Measurements from ENCODE around the gene SRSF6. TPM values are rescaled to one million over a fixed set of nuclear protein-coding genes. Genes with fewer than 3 reads are reported as not detected.

SRSF6 gene
- polyA plus RNA-seq, 1 donor from 2014 or later = 225 TPM

DNA sequence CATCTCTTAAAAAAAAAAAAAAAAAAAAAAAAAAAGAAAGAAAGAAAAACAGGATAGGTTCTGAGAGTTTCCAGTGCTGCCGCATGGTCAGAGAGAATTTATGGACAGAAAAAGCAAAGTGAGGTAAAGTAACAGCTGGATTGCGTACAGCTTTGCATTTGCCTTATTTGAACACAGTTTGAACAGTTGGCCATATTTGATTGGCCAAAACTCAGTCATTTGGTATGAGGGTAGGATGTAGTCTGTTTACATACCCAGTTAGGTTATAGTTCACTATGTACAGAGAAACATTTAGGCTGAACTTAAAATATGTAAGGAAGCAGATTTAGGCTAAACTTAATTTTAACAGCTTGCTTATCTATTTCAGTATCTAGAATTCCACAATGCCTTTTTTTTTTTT is 32.3 kb downstream of the SRSF6 start:
- no peak overlapping the region for H3K4me2 ChIP-seq (ENCODE audit: low read length)
- H3K36me3 ChIP-seq (ENCODE audit: insufficient read depth, low read length) = no peaks in the 10 kb centered on the region
- H3K9ac ChIP-seq (ENCODE audit: low read length) = no peak overlapping the region
- no peaks in the 10 kb centered on the region for H3K9me2 ChIP-seq (ENCODE audit: insufficient read depth, low read length)
- TF ChIP-seq EP300 (conservative IDR thresholded peaks at IDR 0.05; ENCODE audit: poor library complexity, severe bottlenecking) (no peak), RAD21 (conservative IDR thresholded peaks at IDR 0.05) (no peak), MXI1 (conservative IDR thresholded peaks at IDR 0.05; ENCODE audit: poor library complexity, severe bottlenecking) (no peak), POLR2AphosphoS5 (IDR thresholded peaks at IDR 0.05) (no peak), TAF1 (IDR thresholded peaks at IDR 0.05; ENCODE audit: low read depth) (no peak), SMC3 (conservative IDR thresholded peaks at IDR 0.05; ENCODE audit: poor library complexity) (no peak), EZH2 (IDR thresholded peaks at IDR 0.05; ENCODE audit: borderline replicate concordance, insufficient read depth, low read length, poor library complexity, severe bottlenecking) (no peak)
- TF ChIP-seq, protein P1, sequence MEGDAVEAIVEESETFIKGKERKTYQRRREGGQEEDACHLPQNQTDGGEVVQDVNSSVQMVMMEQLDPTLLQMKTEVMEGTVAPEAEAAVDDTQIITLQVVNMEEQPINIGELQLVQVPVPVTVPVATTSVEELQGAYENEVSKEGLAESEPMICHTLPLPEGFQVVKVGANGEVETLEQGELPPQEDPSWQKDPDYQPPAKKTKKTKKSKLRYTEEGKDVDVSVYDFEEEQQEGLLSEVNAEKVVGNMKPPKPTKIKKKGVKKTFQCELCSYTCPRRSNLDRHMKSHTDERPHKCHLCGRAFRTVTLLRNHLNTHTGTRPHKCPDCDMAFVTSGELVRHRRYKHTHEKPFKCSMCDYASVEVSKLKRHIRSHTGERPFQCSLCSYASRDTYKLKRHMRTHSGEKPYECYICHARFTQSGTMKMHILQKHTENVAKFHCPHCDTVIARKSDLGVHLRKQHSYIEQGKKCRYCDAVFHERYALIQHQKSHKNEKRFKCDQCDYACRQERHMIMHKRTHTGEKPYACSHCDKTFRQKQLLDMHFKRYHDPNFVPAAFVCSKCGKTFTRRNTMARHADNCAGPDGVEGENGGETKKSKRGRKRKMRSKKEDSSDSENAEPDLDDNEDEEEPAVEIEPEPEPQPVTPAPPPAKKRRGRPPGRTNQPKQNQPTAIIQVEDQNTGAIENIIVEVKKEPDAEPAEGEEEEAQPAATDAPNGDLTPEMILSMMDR (IDR thresholded peaks at IDR 0.05; ENCODE audit: poor library complexity, severe bottlenecking) = no peak
- TF ChIP-seq, protein P2, sequence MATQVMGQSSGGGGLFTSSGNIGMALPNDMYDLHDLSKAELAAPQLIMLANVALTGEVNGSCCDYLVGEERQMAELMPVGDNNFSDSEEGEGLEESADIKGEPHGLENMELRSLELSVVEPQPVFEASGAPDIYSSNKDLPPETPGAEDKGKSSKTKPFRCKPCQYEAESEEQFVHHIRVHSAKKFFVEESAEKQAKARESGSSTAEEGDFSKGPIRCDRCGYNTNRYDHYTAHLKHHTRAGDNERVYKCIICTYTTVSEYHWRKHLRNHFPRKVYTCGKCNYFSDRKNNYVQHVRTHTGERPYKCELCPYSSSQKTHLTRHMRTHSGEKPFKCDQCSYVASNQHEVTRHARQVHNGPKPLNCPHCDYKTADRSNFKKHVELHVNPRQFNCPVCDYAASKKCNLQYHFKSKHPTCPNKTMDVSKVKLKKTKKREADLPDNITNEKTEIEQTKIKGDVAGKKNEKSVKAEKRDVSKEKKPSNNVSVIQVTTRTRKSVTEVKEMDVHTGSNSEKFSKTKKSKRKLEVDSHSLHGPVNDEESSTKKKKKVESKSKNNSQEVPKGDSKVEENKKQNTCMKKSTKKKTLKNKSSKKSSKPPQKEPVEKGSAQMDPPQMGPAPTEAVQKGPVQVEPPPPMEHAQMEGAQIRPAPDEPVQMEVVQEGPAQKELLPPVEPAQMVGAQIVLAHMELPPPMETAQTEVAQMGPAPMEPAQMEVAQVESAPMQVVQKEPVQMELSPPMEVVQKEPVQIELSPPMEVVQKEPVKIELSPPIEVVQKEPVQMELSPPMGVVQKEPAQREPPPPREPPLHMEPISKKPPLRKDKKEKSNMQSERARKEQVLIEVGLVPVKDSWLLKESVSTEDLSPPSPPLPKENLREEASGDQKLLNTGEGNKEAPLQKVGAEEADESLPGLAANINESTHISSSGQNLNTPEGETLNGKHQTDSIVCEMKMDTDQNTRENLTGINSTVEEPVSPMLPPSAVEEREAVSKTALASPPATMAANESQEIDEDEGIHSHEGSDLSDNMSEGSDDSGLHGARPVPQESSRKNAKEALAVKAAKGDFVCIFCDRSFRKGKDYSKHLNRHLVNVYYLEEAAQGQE (IDR thresholded peaks at IDR 0.05; ENCODE audit: borderline replicate concordance) = no peak
- no peaks in the 10 kb centered on the region for H3K9me3 ChIP-seq (ENCODE audit: low read length)
- H3K27ac ChIP-seq (ENCODE audit: low read length) = no peak overlapping the region
- no peaks in the 10 kb centered on the region for H4K20me1 ChIP-seq (ENCODE audit: insufficient read depth)
- H3K4me3 ChIP-seq (ENCODE audit: low read length) = no peak overlapping the region
- no peak overlapping the region for H2AFZ ChIP-seq (ENCODE audit: low read depth, low read length)
- no peaks in the 10 kb centered on the region for H3K27me3 ChIP-seq (ENCODE audit: insufficient read depth, low read depth, low read length)
- H3K79me2 ChIP-seq (replicated peaks; ENCODE audit: insufficient read depth, low read length) = no peaks in the 10 kb centered on the region
- no peaks in the 10 kb centered on the region for H3F3A ChIP-seq (ENCODE audit: insufficient read depth, low read length, poor library complexity, severe bottlenecking)

DNA sequence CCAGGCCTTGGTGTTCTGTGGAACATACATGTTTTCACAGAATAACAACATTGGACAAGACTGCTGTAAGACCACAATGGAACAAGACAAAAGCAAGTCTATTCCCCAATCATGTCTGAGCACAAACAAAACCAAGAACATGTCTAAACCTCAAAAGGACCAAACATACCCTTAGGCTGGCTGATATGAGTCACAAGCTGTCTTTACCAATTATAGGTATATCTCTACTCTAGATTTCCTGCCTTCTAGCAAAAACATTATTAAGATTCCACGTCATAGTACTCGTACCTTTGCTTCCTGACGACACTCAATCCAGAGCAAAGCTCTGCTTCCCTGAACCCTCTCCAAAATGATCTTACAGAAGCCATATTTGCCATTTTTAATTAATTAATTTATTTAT is 34.4 kb downstream of the SRSF6 start:
- Histone ChIP-seq H3K9ac (ENCODE audit: low read length) (no peak overlapping the region), H3K79me2 (replicated peaks; ENCODE audit: insufficient read depth, low read length) (no peaks in the 10 kb centered on the region), H3F3A (ENCODE audit: insufficient read depth, low read length, poor library complexity, severe bottlenecking) (no peaks in the 10 kb centered on the region), H3K4me3 (ENCODE audit: low read length) (no peak overlapping the region), H3K9me2 (ENCODE audit: insufficient read depth, low read length) (no peaks in the 10 kb centered on the region), H3K9me3 (ENCODE audit: low read length) (no peaks in the 10 kb centered on the region), H4K20me1 (ENCODE audit: insufficient read depth) (no peaks in the 10 kb centered on the region), H3K27me3 (ENCODE audit: insufficient read depth, low read depth, low read length) (no peaks in the 10 kb centered on the region), H3K36me3 (ENCODE audit: insufficient read depth, low read length) (no peaks in the 10 kb centered on the region), H3K27ac (ENCODE audit: low read length) (no peak overlapping the region), H3K4me2 (ENCODE audit: low read length) (no peak overlapping the region), H2AFZ (ENCODE audit: low read depth, low read length) (no peak overlapping the region)
- no peak for TF ChIP-seq POLR2AphosphoS5 (IDR thresholded peaks at IDR 0.05)
- TF ChIP-seq, protein P2 (IDR thresholded peaks at IDR 0.05; ENCODE audit: borderline replicate concordance) = no peak
